Measurements from ENCODE around the gene OLFM1.

DNA sequence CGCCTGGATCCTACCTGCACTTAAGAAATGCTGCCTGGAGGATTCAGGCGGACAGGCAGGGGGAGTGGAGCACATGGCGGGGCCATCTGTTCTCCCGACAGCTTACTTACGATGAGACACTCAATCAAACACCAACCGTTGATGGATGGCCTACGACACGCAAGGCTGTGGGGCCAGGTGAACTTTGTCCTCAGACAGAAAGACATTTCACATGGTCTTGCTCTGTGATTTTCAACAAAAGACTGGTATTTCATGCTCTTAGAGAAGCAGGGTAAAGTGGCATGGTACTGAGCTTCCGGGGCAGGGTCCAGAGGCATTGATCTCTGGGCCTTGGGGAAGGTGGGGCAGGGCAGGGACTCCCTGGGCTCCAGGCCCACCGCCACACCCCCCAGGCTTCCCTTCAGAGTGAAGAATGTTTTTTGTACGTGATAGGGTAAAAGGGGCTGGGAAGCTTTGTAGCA is 9.1 kb upstream of the OLFM1 start:
- TF ChIP-seq, protein P1, sequence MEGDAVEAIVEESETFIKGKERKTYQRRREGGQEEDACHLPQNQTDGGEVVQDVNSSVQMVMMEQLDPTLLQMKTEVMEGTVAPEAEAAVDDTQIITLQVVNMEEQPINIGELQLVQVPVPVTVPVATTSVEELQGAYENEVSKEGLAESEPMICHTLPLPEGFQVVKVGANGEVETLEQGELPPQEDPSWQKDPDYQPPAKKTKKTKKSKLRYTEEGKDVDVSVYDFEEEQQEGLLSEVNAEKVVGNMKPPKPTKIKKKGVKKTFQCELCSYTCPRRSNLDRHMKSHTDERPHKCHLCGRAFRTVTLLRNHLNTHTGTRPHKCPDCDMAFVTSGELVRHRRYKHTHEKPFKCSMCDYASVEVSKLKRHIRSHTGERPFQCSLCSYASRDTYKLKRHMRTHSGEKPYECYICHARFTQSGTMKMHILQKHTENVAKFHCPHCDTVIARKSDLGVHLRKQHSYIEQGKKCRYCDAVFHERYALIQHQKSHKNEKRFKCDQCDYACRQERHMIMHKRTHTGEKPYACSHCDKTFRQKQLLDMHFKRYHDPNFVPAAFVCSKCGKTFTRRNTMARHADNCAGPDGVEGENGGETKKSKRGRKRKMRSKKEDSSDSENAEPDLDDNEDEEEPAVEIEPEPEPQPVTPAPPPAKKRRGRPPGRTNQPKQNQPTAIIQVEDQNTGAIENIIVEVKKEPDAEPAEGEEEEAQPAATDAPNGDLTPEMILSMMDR (conservative IDR thresholded peaks at IDR 0.05) = no peak
- no peak for TF ChIP-seq EZH2 (IDR thresholded peaks at IDR 0.05; ENCODE audit: low read depth)

Data from PC-9 (cell line).